ENCODE data around the gene GUCY1A2. TPM values are rescaled to one million over a fixed set of nuclear protein-coding genes. Genes with fewer than 3 reads are reported as not detected.
"Not testable (repeated sequence)": the region's sequence is repeated elsewhere in the genome, so short reads cannot be mapped to it uniquely, and the experiment has no call there.

GUCY1A2 gene
- total RNA-seq, 3 donors from 2014 or later, result 0.03 to 0.05 TPM; not detected in 1

GRCh38 chr11:106943089-106943488, 75.2 kb downstream of the GUCY1A2 start:
- DNase-seq (no peak), ATAC-seq (no peak)
- H3K9me3 Mint-ChIP-seq, result peaks cover 3% of the 10 kb centered on the region
- H3K4me1 Mint-ChIP-seq (ENCODE audit: low read depth), result no peaks in the 10 kb centered on the region
- H3K4me3 Mint-ChIP-seq, result no peak overlapping the region
- H3K27me3 Mint-ChIP-seq (ENCODE audit: low read depth), result no peaks in the 10 kb centered on the region
- H3K36me3 Mint-ChIP-seq (ENCODE audit: insufficient read depth), result no peaks in the 10 kb centered on the region

GRCh38 chr11:106939157-106939556, 79.1 kb downstream of the GUCY1A2 start:
- H3K4me1 Mint-ChIP-seq (ENCODE audit: low read depth), result no peaks in the 10 kb centered on the region
- H3K9me3 Mint-ChIP-seq, result no peaks in the 10 kb centered on the region
- DNase-seq, result no peak
- no peak for ATAC-seq
- H3K4me3 Mint-ChIP-seq, result no peak overlapping the region
- H3K27me3 Mint-ChIP-seq (ENCODE audit: low read depth), result no peaks in the 10 kb centered on the region
- no peaks in the 10 kb centered on the region for H3K36me3 Mint-ChIP-seq (ENCODE audit: insufficient read depth)

- H3K4me1 Mint-ChIP-seq (ENCODE audit: low read depth), result no peaks in the 10 kb centered on the region
- no peaks in the 10 kb centered on the region for H3K36me3 Mint-ChIP-seq (ENCODE audit: insufficient read depth)
- no peaks in the 10 kb centered on the region for H3K9me3 Mint-ChIP-seq
- DNase-seq (no peak), ATAC-seq (no peak)
- H3K4me3 Mint-ChIP-seq, result no peak overlapping the region
- no peaks in the 10 kb centered on the region for H3K27me3 Mint-ChIP-seq (ENCODE audit: low read depth)
Measured at GRCh38 chr11:106937111-106937510, 81.2 kb downstream of the GUCY1A2 start.

GRCh38 chr11:106925245-106925644, 93.0 kb downstream of the GUCY1A2 start:
- no peak overlapping the region for H3K4me3 Mint-ChIP-seq
- no peaks in the 10 kb centered on the region for H3K36me3 Mint-ChIP-seq (ENCODE audit: insufficient read depth)
- no peaks in the 10 kb centered on the region for H3K4me1 Mint-ChIP-seq (ENCODE audit: low read depth)
- DNase-seq (no peak), ATAC-seq (no peak)
- H3K9me3 Mint-ChIP-seq, result peaks cover 3% of the 10 kb centered on the region
- no peaks in the 10 kb centered on the region for H3K27me3 Mint-ChIP-seq (ENCODE audit: low read depth)

GRCh38 chr11:106920899-106921509, 97.3 kb downstream of the GUCY1A2 start:
- H3K4me3 Mint-ChIP-seq, result no peak overlapping the region
- no peak for ATAC-seq
- H3K27me3 Mint-ChIP-seq (ENCODE audit: low read depth), result no peaks in the 10 kb centered on the region
- DNase-seq, result no peak
- H3K4me1 Mint-ChIP-seq (ENCODE audit: low read depth), result no peaks in the 10 kb centered on the region
- H3K9me3 Mint-ChIP-seq, result peaks cover 7% of the 10 kb centered on the region
- no peaks in the 10 kb centered on the region for H3K36me3 Mint-ChIP-seq (ENCODE audit: insufficient read depth)

GRCh38 chr11:106917973-106918372, 100.3 kb downstream of the GUCY1A2 start:
- ATAC-seq, result no peak
- Mint-ChIP-seq H3K27me3 (ENCODE audit: low read depth) (no peaks in the 10 kb centered on the region), H3K36me3 (ENCODE audit: insufficient read depth) (no peaks in the 10 kb centered on the region), H3K4me3 (no peak overlapping the region), H3K9me3 (peaks cover 4% of the 10 kb centered on the region), H3K4me1 (ENCODE audit: low read depth) (no peaks in the 10 kb centered on the region)
- DNase-seq, result no peak

- no peaks in the 10 kb centered on the region for H3K27me3 Mint-ChIP-seq (ENCODE audit: low read depth)
- no peak overlapping the region for H3K4me3 Mint-ChIP-seq
- no peaks in the 10 kb centered on the region for H3K36me3 Mint-ChIP-seq (ENCODE audit: insufficient read depth)
- DNase-seq (no peak), ATAC-seq (no peak)
- peaks cover 7% of the 10 kb centered on the region for H3K9me3 Mint-ChIP-seq
- no peaks in the 10 kb centered on the region for H3K4me1 Mint-ChIP-seq (ENCODE audit: low read depth)
Measured at GRCh38 chr11:106914409-106914808, 103.9 kb downstream of the GUCY1A2 start.

- Mint-ChIP-seq H3K36me3 (ENCODE audit: insufficient read depth) (no peaks in the 10 kb centered on the region), H3K4me1 (ENCODE audit: low read depth) (no peaks in the 10 kb centered on the region), H3K9me3 (peaks cover 3% of the 10 kb centered on the region), H3K27me3 (ENCODE audit: low read depth) (no peaks in the 10 kb centered on the region), H3K4me3 (no peak overlapping the region)
- ATAC-seq (no peak), DNase-seq (no peak)
Measured at GRCh38 chr11:106913141-106913540, 105.1 kb downstream of the GUCY1A2 start.

- ATAC-seq, result no peak
- no peaks in the 10 kb centered on the region for H3K4me1 Mint-ChIP-seq (ENCODE audit: low read depth)
- H3K36me3 Mint-ChIP-seq (ENCODE audit: insufficient read depth), result no peaks in the 10 kb centered on the region
Measured at GRCh38 chr11:106904826-106905225, 113.5 kb downstream of the GUCY1A2 start.

GRCh38 chr11:106889718-106890117, 128.6 kb downstream of the GUCY1A2 start:
- no peak for ATAC-seq
- H3K4me1 Mint-ChIP-seq (ENCODE audit: low read depth), result no peaks in the 10 kb centered on the region
- no peak overlapping the region for H3K4me3 Mint-ChIP-seq
- DNase-seq, result no peak
- H3K27me3 Mint-ChIP-seq (ENCODE audit: low read depth), result no peaks in the 10 kb centered on the region
- peaks cover 9% of the 10 kb centered on the region for H3K9me3 Mint-ChIP-seq
- H3K36me3 Mint-ChIP-seq (ENCODE audit: insufficient read depth), result no peaks in the 10 kb centered on the region

More at GRCh38 chr11:106904826-106905225, 113.5 kb downstream of the GUCY1A2 start:
- Mint-ChIP-seq H3K9me3 (peaks cover 5% of the 10 kb centered on the region), H3K27me3 (ENCODE audit: low read depth) (no peaks in the 10 kb centered on the region), H3K4me3 (no peak overlapping the region)
- no peak for DNase-seq

- H3K4me3 Mint-ChIP-seq, result no peak overlapping the region
- H3K36me3 Mint-ChIP-seq (ENCODE audit: insufficient read depth), result no peaks in the 10 kb centered on the region
- H3K4me1 Mint-ChIP-seq (ENCODE audit: low read depth), result no peaks in the 10 kb centered on the region
- ATAC-seq, result no peak
- H3K9me3 Mint-ChIP-seq, result peaks cover 17% of the 10 kb centered on the region
- H3K27me3 Mint-ChIP-seq (ENCODE audit: low read depth), result no peaks in the 10 kb centered on the region
- no peak for DNase-seq
Measured at GRCh38 chr11:106888386-106888785, 129.9 kb downstream of the GUCY1A2 start.

- not testable (repeated sequence) for H3K27me3 Mint-ChIP-seq (ENCODE audit: low read depth); H3K4me3 Mint-ChIP-seq; DNase-seq; H3K4me1 Mint-ChIP-seq (ENCODE audit: low read depth); ATAC-seq; H3K36me3 Mint-ChIP-seq (ENCODE audit: insufficient read depth)
- H3K9me3 Mint-ChIP-seq, result peaks cover 17% of the 10 kb centered on the region
Measured at GRCh38 chr11:106883693-106884092, 134.6 kb downstream of the GUCY1A2 start.

GRCh38 chr11:106879832-106880546, 138.3 kb downstream of the GUCY1A2 start:
- Mint-ChIP-seq H3K4me3 (no peak overlapping the region), H3K36me3 (ENCODE audit: insufficient read depth) (no peaks in the 10 kb centered on the region)

GRCh38 chr11:106879029-106879428, 139.2 kb downstream of the GUCY1A2 start:
- Mint-ChIP-seq H3K9me3 (peaks cover 16% of the 10 kb centered on the region), H3K36me3 (ENCODE audit: insufficient read depth) (no peaks in the 10 kb centered on the region), H3K4me1 (ENCODE audit: low read depth) (no peaks in the 10 kb centered on the region), H3K27me3 (ENCODE audit: low read depth) (no peaks in the 10 kb centered on the region), H3K4me3 (no peak overlapping the region)
- no peak for DNase-seq
- no peak for ATAC-seq

More at GRCh38 chr11:106879832-106880546, 138.3 kb downstream of the GUCY1A2 start:
- Mint-ChIP-seq H3K27me3 (ENCODE audit: low read depth) (no peaks in the 10 kb centered on the region), H3K4me1 (ENCODE audit: low read depth) (no peaks in the 10 kb centered on the region), H3K9me3 (peaks cover 20% of the 10 kb centered on the region)
- ATAC-seq (no peak), DNase-seq (no peak)

GRCh38 chr11:106875013-106875412, 143.3 kb downstream of the GUCY1A2 start:
- Mint-ChIP-seq H3K4me1 (ENCODE audit: low read depth) (no peaks in the 10 kb centered on the region), H3K27me3 (ENCODE audit: low read depth) (no peaks in the 10 kb centered on the region), H3K4me3 (no peak overlapping the region), H3K36me3 (ENCODE audit: insufficient read depth) (no peaks in the 10 kb centered on the region), H3K9me3 (peaks cover 12% of the 10 kb centered on the region)
- no peak for DNase-seq
- no peak for ATAC-seq

Measured in activated T-cell treated with anti-CD3 and anti-CD28 coated beads, Interleukin-2, amount 50 U/mL, for 4 hours (primary cell).